Activated naive CD4-positive, alpha-beta T cell treated with anti-CD3 and anti-CD28 coated beads, Interleukin-2, amount 50 U/mL, for 24 hours (primary cell): ENCODE results near the gene KAZN.

ENCODE experiments used
- H3K27ac Mint-ChIP-seq: one replicate; pipeline ENCODE4 v1.8.0; 2021; ENCODE audit warnings: mild to moderate bottlenecking, mixed read lengths
- H3K27me3 Mint-ChIP-seq: one replicate; pipeline ENCODE4 v1.8.0; 2021; ENCODE audit warnings: mixed read lengths
- H3K36me3 Mint-ChIP-seq: one replicate; pipeline ENCODE4 v1.8.0; 2021; ENCODE audit warnings: mixed read lengths
- H3K4me1 Mint-ChIP-seq: one replicate; pipeline ENCODE4 v1.8.0; 2021; ENCODE audit warnings: mixed read lengths
- H3K4me3 Mint-ChIP-seq: one replicate; pipeline ENCODE4 v1.8.0; 2021; ENCODE audit warnings: mild to moderate bottlenecking, mixed read lengths
- H3K9me3 Mint-ChIP-seq: one replicate; pipeline ENCODE4 v1.8.0; 2021; ENCODE audit warnings: mixed read lengths

The KAZN gene

GRCh38 chr1:14777516-14778506 is 179.3 kb downstream of the KAZN start:
- no peaks in the 10 kb centered on the region for H3K9me3 Mint-ChIP-seq
- H3K36me3 Mint-ChIP-seq = no peaks in the 10 kb centered on the region
- H3K27ac Mint-ChIP-seq = no peak overlapping the region
- H3K4me1 Mint-ChIP-seq = no peaks in the 10 kb centered on the region
- H3K27me3 Mint-ChIP-seq = peaks cover 5% of the 10 kb centered on the region
- H3K4me3 Mint-ChIP-seq = no peak overlapping the region

GRCh38 chr1:14778541-14778897 is 180.0 kb downstream of the KAZN start:
- Mint-ChIP-seq H3K27me3 (peaks cover 5% of the 10 kb centered on the region), H3K4me3 (no peak overlapping the region), H3K4me1 (no peaks in the 10 kb centered on the region), H3K36me3 (no peaks in the 10 kb centered on the region), H3K27ac (no peak overlapping the region), H3K9me3 (no peaks in the 10 kb centered on the region)

GRCh38 chr1:14778898-14779865 is 180.7 kb downstream of the KAZN start:
- Mint-ChIP-seq H3K4me1 (no peaks in the 10 kb centered on the region), H3K9me3 (no peaks in the 10 kb centered on the region), H3K36me3 (no peaks in the 10 kb centered on the region), H3K4me3 (no peak overlapping the region), H3K27ac (no peak overlapping the region), H3K27me3 (peaks cover 5% of the 10 kb centered on the region)

- H3K36me3 Mint-ChIP-seq = no peaks in the 10 kb centered on the region
- no peak overlapping the region for H3K4me3 Mint-ChIP-seq
- no peaks in the 10 kb centered on the region for H3K9me3 Mint-ChIP-seq
- no peaks in the 10 kb centered on the region for H3K4me1 Mint-ChIP-seq
- no peak overlapping the region for H3K27ac Mint-ChIP-seq
- H3K27me3 Mint-ChIP-seq = peaks cover 5% of the 10 kb centered on the region
These were observed 181.8 kb downstream of the KAZN start for GRCh38 chr1:14780271-14780670.

- no peak overlapping the region for H3K4me3 Mint-ChIP-seq
These were observed 183.3 kb downstream of the KAZN start for GRCh38 chr1:14781811-14782210.

GRCh38 chr1:14782741-14783591 is 184.5 kb downstream of the KAZN start:
- Mint-ChIP-seq H3K27ac (no peak overlapping the region), H3K9me3 (no peaks in the 10 kb centered on the region), H3K27me3 (peaks cover 2% of the 10 kb centered on the region), H3K36me3 (no peaks in the 10 kb centered on the region), H3K4me3 (no peak overlapping the region), H3K4me1 (no peaks in the 10 kb centered on the region)

More at GRCh38 chr1:14781811-14782210, 183.3 kb downstream of the KAZN start:
- Mint-ChIP-seq H3K9me3 (no peaks in the 10 kb centered on the region), H3K4me1 (no peaks in the 10 kb centered on the region), H3K27me3 (peaks cover 5% of the 10 kb centered on the region), H3K36me3 (no peaks in the 10 kb centered on the region), H3K27ac (no peak overlapping the region)

GRCh38 chr1:14783592-14783886 is 185.1 kb downstream of the KAZN start:
- Mint-ChIP-seq H3K9me3 (no peaks in the 10 kb centered on the region), H3K27me3 (peaks cover 2% of the 10 kb centered on the region), H3K4me3 (no peak overlapping the region), H3K4me1 (no peaks in the 10 kb centered on the region), H3K36me3 (no peaks in the 10 kb centered on the region), H3K27ac (no peak overlapping the region)

- H3K27me3 Mint-ChIP-seq = no peaks in the 10 kb centered on the region
- no peaks in the 10 kb centered on the region for H3K4me1 Mint-ChIP-seq
- H3K9me3 Mint-ChIP-seq = no peaks in the 10 kb centered on the region
- H3K4me3 Mint-ChIP-seq = no peak overlapping the region
- no peak overlapping the region for H3K27ac Mint-ChIP-seq
- no peaks in the 10 kb centered on the region for H3K36me3 Mint-ChIP-seq
These were observed 186.6 kb downstream of the KAZN start for GRCh38 chr1:14784790-14785773.

- no peak overlapping the region for H3K4me3 Mint-ChIP-seq
- H3K36me3 Mint-ChIP-seq = no peaks in the 10 kb centered on the region
- H3K9me3 Mint-ChIP-seq = no peaks in the 10 kb centered on the region
- H3K4me1 Mint-ChIP-seq = no peaks in the 10 kb centered on the region
- no peaks in the 10 kb centered on the region for H3K27me3 Mint-ChIP-seq
- H3K27ac Mint-ChIP-seq = no peak overlapping the region
These were observed 187.7 kb downstream of the KAZN start for GRCh38 chr1:14786109-14786675.

- Mint-ChIP-seq H3K4me3 (no peak overlapping the region), H3K36me3 (no peaks in the 10 kb centered on the region), H3K4me1 (no peaks in the 10 kb centered on the region), H3K9me3 (no peaks in the 10 kb centered on the region), H3K27ac (no peak overlapping the region), H3K27me3 (no peaks in the 10 kb centered on the region)
These were observed 188.2 kb downstream of the KAZN start for GRCh38 chr1:14786681-14787080.

GRCh38 chr1:14787604-14788003 is 189.1 kb downstream of the KAZN start:
- H3K36me3 Mint-ChIP-seq = no peaks in the 10 kb centered on the region

GRCh38 chr1:14788080-14788479 is 189.6 kb downstream of the KAZN start:
- Mint-ChIP-seq H3K9me3 (no peaks in the 10 kb centered on the region), H3K4me3 (no peak overlapping the region), H3K36me3 (no peaks in the 10 kb centered on the region), H3K27me3 (no peaks in the 10 kb centered on the region), H3K4me1 (no peaks in the 10 kb centered on the region), H3K27ac (no peak overlapping the region)

More at GRCh38 chr1:14787604-14788003, 189.1 kb downstream of the KAZN start:
- Mint-ChIP-seq H3K4me1 (no peaks in the 10 kb centered on the region), H3K4me3 (no peak overlapping the region), H3K27me3 (no peaks in the 10 kb centered on the region), H3K9me3 (no peaks in the 10 kb centered on the region), H3K27ac (no peak overlapping the region)

- H3K27ac Mint-ChIP-seq = no peak overlapping the region
These were observed 192.5 kb downstream of the KAZN start for GRCh38 chr1:14790982-14791381.

GRCh38 chr1:14791654-14792053 is 193.2 kb downstream of the KAZN start:
- Mint-ChIP-seq H3K27me3 (no peaks in the 10 kb centered on the region), H3K4me3 (no peak overlapping the region), H3K4me1 (no peaks in the 10 kb centered on the region), H3K36me3 (no peaks in the 10 kb centered on the region), H3K9me3 (no peaks in the 10 kb centered on the region), H3K27ac (no peak overlapping the region)

More at GRCh38 chr1:14790982-14791381, 192.5 kb downstream of the KAZN start:
- Mint-ChIP-seq H3K36me3 (no peaks in the 10 kb centered on the region), H3K27me3 (no peaks in the 10 kb centered on the region), H3K4me3 (no peak overlapping the region), H3K9me3 (no peaks in the 10 kb centered on the region), H3K4me1 (no peaks in the 10 kb centered on the region)
